Heart left ventricle (tissue), 16 donors: ENCODE measurements around the gene UBL3. TPM values are rescaled to one million over a fixed set of nuclear protein-coding genes. Genes with fewer than 3 reads are reported as not detected.

Source experiments
- ATAC-seq, 4 donors: fragments of 200-7000 bp; cut with Tn5 transposase; one replicate each; pipeline ENCODE4 v1.9.1; 2020 to 2022; ENCODE audit warnings: moderate library complexity in 4 of 4, mild to moderate bottlenecking in 3 of 4, moderate number of reproducible peaks in 1 of 4
- DNase-seq, 5 donors: peaks; one replicate each; pipeline ENCODE4 v3.0.0-alpha.2; 2020
- H3K27ac ChIP-seq, 12 donors: fragments of 200-600 bp; sonication (generic) in 4 of 12; one replicate each; pipeline versions ENCODE4 v1.5.0 to v1.8.0; 2016 to 2022; ENCODE audit warnings: mild to moderate bottlenecking in 2 of 12
- H3K27me3 ChIP-seq, 9 donors: fragments of 200-600 bp; sonication (generic) in 2 of 9; one replicate each; pipeline versions ENCODE4 v1.5.1 to v1.8.0; 2016 to 2022; ENCODE audit warnings: mild to moderate bottlenecking in 3 of 9
- H3K36me3 ChIP-seq, 9 donors: fragments of 200-600 bp; sonication (generic) in 2 of 9; one replicate each; pipeline versions ENCODE4 v1.5.0 to v1.8.0; 2018 to 2022; ENCODE audit warnings: mild to moderate bottlenecking in 2 of 9
- H3K4me1 ChIP-seq, 12 donors: fragments of 200-600 bp; sonication (generic) in 4 of 12; one replicate each; pipeline versions ENCODE4 v1.5.0 to v1.8.0; 2016 to 2022; ENCODE audit warnings: mild to moderate bottlenecking in 3 of 12
- H3K4me3 ChIP-seq, 12 donors: fragments of 200-600 bp; sonication (generic) in 4 of 12; one replicate each; pipeline versions ENCODE4 v1.5.0 to v1.8.0; 2017 to 2022; ENCODE audit warnings: mild to moderate bottlenecking in 9 of 12, moderate library complexity in 4 of 12
- H3K9me3 ChIP-seq, 12 donors: fragments of 200-600 bp; sonication (generic) in 4 of 12; one replicate each; pipeline versions ENCODE4 v1.5.0 to v1.8.0; 2016 to 2022; ENCODE audit warnings: mild to moderate bottlenecking in 1 of 12
- POLR2A ChIP-seq, 2 donors: fragments of 450-650 bp; IDR thresholded peaks; one replicate each; pipeline ENCODE4 v1.6.1; 2017; ENCODE audit warnings: antibody characterized with exemption in 2 of 2, mild to moderate bottlenecking in 2 of 2, moderate library complexity in 2 of 2
- WGBS, 4 donors: extraction: QIAGEN DNeasy Blood & Tissue Kit in 2 of 4; methylation state at CpG; one replicate each; pipeline versions ENCODE4 v1.1.5 to v1.1.7; 2013 to 2018; 5-methylcytosine and 5-hydroxymethylcytosine counted together
- intact Hi-C, 10 donors: fragments of 100-400 bp; cut with DNase I; formaldehyde crosslinking; loops; one replicate each; pipeline versions ENCODE4 v1.11.1 to v1.14.2; 2022
- polyA plus RNA-seq, 2 donors: library from polyadenylated mRNA; stranded (reverse); fragments of 200-250 nt; gene quantifications; one replicate each; pipeline ENCODE4 v1.2.3, GENCODE V29; 2013
- total RNA-seq, 9 donors: library from RNA; depleted of rRNA in 2 of 9; stranded (reverse); fragments of >200 nt in 2 of 9; fragmentation: NEBNext Ultra II Directional in 3 of 9; extraction: Animal tissue kit (Norgen Biotek cat#: 25700) in 3 of 9; gene quantifications; one replicate each; pipeline versions ENCODE4 v1.1.0 to v1.2.4, GENCODE V29; 2016 to 2023
- TF ChIP-seq, protein P1 (sequence below), 12 donors: fragments of 200-600 bp; sonication (generic) in 4 of 12; IDR thresholded peaks; one replicate each; pipeline versions ENCODE4 v1.5.0 to v1.8.0; 2018 to 2022; ENCODE audit warnings: antibody characterized with exemption in 12 of 12, mild to moderate bottlenecking in 5 of 12
- donor health status: ischemic (EF 13 %, LVEDD 7.1; RV severe dilation, severe dysfunction).
- donor health status: healthy with polysubstance abuse.
- donor health status: DM: no; HTN: yes; CAD: no.
- donor health status: DM: no; HTN: no; CAD: no.
- donor health status: ischemic (EF 25% LVEDD 6.9; RV normal size, moderate dysfunction).
- donor health status: ischemic (EF 25% LVEDD 5.7; RV mildly dilated, moderate dysfunction).
- donor health status: healthy.
- donor health status: DM: yes; HTN: yes; CAD: no.
- donor health status: ischemic (EF 35%, LVEDD 5.7; RV mildly dilated, moderate dysfunction).
- donor health status: nonischemic (EF 11% LVEDD 7.7; RV severe dilation, severe dysfunction).
- donor health status: DM: yes; HTN: yes; CAD: no.
- donor health status: PGD.
- donor health status: ischemic (EF 29% LVEDD 5.4; RV normal size, mild dysfunction).
- donor health status: nonischemic (EF 23%, LVEDD 6.1; RV moderate dilation, normal function).

UBL3 gene
- total and polyA plus RNA-seq, 11 donors = 9.1 to 27.7 (median 20.6) TPM

DNA sequence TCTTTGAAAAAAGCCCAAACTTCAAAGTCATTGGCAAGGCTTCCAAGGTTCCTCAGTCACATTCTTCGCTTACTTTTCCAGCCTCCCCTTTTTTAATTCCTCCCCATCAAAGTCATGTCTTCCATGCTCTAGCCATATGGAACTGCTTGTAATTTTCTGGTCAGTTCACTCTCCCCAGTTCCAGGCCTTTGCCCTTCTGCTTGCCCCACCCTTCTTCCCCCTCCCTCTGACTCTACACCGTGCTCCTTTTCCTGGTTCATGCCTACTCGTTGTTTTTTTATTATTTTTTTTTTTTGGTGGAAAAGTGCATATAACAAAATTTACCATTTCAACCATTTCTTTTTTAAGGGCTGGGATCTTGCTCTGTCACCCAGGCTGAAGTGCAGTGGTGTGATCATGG, 102.3 kb downstream of the UBL3 start:
- 70 to 86% (median 79%) methylated on average over 3 of the region's 3 CpGs for WGBS, 4 donors

DNA sequence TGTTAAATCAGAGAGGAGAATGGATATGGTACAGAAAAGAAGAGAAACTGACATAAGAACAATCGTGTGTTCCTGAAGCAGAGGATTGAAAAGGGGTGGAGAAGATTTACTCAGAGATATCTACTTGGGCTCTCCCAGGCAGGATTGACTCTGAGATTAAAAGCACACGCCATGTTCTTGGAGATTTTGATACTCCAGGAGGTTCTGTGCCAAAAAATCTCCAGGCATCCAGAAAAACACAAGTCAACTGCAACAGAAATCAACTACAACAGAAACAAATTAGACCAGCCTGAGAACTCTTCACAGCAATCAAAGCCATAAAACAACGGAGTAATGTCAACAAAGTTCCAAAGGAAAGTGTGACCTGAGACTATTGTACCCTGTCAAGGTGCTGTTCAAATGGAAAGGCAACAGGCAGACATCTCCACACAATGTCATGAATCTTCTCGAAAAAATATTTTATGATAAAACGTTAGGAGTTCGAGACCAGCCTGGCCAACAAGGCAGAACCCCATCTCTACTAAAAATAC, 104.2 kb downstream of the UBL3 start:
- ATAC-seq (no peak), DNase-seq (no peak)
- no peaks in the 10 kb centered on the region for H3K27me3 ChIP-seq
- WGBS, 4 donors = 70 to 80% (median 70%) methylated on average over 6 of the region's 6 CpGs
- TF ChIP-seq POLR2A (IDR thresholded peaks at IDR 0.05) = no peak
- TF ChIP-seq, protein P1, sequence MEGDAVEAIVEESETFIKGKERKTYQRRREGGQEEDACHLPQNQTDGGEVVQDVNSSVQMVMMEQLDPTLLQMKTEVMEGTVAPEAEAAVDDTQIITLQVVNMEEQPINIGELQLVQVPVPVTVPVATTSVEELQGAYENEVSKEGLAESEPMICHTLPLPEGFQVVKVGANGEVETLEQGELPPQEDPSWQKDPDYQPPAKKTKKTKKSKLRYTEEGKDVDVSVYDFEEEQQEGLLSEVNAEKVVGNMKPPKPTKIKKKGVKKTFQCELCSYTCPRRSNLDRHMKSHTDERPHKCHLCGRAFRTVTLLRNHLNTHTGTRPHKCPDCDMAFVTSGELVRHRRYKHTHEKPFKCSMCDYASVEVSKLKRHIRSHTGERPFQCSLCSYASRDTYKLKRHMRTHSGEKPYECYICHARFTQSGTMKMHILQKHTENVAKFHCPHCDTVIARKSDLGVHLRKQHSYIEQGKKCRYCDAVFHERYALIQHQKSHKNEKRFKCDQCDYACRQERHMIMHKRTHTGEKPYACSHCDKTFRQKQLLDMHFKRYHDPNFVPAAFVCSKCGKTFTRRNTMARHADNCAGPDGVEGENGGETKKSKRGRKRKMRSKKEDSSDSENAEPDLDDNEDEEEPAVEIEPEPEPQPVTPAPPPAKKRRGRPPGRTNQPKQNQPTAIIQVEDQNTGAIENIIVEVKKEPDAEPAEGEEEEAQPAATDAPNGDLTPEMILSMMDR (IDR thresholded peaks at IDR 0.05) = no peak
- no peaks in the 10 kb centered on the region for H3K9me3 ChIP-seq
- H3K4me1 ChIP-seq = peaks cover 0 to 15% (median 0%) of the 10 kb centered on the region in 12 donors
- no peaks in the 10 kb centered on the region for H3K36me3 ChIP-seq
- H3K27ac ChIP-seq = no peak overlapping the region
- intact Hi-C loops = no loop called here
- H3K4me3 ChIP-seq = no peak overlapping the region

More for the DNA sequence above, 102.3 kb downstream of the UBL3 start:
- H3K27me3 ChIP-seq = no peaks in the 10 kb centered on the region
- DNase-seq (no peak), ATAC-seq (no peak)
- no peaks in the 10 kb centered on the region for H3K9me3 ChIP-seq
- peaks cover 0 to 5% (median 0%) of the 10 kb centered on the region in 12 donors for H3K4me1 ChIP-seq
- intact Hi-C loops = no loop called here
- TF ChIP-seq POLR2A (IDR thresholded peaks at IDR 0.05) = no peak
- TF ChIP-seq, protein P1 (IDR thresholded peaks at IDR 0.05) = no peak
- H3K27ac ChIP-seq = no peak overlapping the region
- no peak overlapping the region for H3K4me3 ChIP-seq
- H3K36me3 ChIP-seq = no peaks in the 10 kb centered on the region

DNA sequence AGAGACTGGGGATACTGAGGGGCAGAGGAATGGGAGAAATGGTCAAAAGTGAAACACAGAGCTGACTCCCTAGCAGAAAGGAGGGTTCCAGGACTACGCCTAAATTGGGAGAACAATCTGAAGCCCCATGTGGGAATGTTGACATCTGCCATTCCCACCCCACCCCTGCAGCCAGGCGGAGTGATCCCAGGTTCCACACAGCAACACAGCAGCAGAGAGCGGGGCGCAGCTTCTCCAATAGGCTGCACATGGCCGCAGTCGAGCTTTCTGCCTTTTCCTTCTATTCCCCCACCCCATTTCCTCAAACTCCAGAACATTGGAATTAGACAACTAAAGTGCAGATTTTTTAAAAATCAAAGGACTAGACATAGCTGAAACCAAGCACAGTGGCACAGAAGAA, 104.7 kb downstream of the UBL3 start:
- Histone ChIP-seq H3K36me3 (no peaks in the 10 kb centered on the region), H3K4me1 (peaks cover 0 to 15% (median 0%) of the 10 kb centered on the region in 12 donors), H3K27me3 (no peaks in the 10 kb centered on the region), H3K4me3 (no peak overlapping the region), H3K27ac (no peak overlapping the region), H3K9me3 (no peaks in the 10 kb centered on the region)
- no peak for TF ChIP-seq POLR2A (IDR thresholded peaks at IDR 0.05)
- no peak for ATAC-seq
- intact Hi-C loops = no loop called here
- no peak for DNase-seq
- WGBS, 4 donors = 77 to 90% (median 84%) methylated on average over 6 of the region's 6 CpGs

DNA sequence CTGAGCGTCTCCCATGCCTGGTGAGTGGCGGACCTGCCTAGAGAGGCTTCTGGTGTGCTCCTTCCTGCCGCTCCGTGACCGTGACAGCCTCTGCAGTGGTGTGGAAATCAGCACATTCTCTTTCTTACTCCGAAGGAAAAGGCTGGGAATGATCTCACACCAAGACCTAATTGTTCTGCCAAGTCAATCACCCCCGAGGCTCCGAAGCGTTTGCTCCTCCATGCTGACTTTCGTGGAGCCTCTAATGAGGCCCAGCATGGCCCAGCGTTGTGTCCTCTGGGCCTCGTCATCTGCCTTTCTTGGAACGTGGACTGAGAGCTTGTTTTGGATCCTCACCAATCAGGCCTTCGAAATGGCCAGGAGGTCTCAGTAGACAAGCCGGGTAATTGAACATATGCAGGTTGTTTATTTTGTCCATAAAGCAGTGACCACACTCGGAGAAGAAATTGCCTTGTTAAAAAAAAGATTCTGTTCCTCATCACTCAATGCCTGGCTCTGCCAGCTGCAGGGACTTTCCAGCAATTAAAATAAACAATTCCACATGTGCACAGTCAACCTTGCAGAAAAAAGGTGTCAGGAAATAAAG, 107.1 kb downstream of the UBL3 start:
- TF ChIP-seq, protein P1 (IDR thresholded peaks at IDR 0.05) = no peak
- TF ChIP-seq POLR2A (IDR thresholded peaks at IDR 0.05) = no peak
- no peaks in the 10 kb centered on the region for H3K9me3 ChIP-seq
- intact Hi-C loops = no loop called here
- no peaks in the 10 kb centered on the region for H3K27me3 ChIP-seq
- peak in 2 of 5 donors; percentile 10 to 62 for DNase-seq
- no peaks in the 10 kb centered on the region for H3K36me3 ChIP-seq
- peak overlapping the region in 1 of 12 donors; percentile 77 for H3K27ac ChIP-seq
- ATAC-seq = peak in 3 of 4 donors; percentile 59 to 71 (median 61)
- peaks cover 0 to 15% (median 0%) of the 10 kb centered on the region in 12 donors for H3K4me1 ChIP-seq
- no peak overlapping the region for H3K4me3 ChIP-seq
- WGBS, 4 donors = 48 to 66% (median 59%) methylated on average over 16 of the region's 16 CpGs
